HepG2 (cell line): ENCODE data around the gene DLL4. TPM values are rescaled to one million over a fixed set of nuclear protein-coding genes. Genes with fewer than 3 reads are reported as not detected.

Experiments
- CENPT ChIP-seq: sonication (generic); formaldehyde crosslinking; IDR thresholded peaks from 2 replicates; pipeline ENCODE4 v1.8.0; 2022; ENCODE audit warnings: low read depth, mild to moderate bottlenecking, moderate library complexity, missing genetic modification reagents
- ELF1 ChIP-seq: sonication (generic); formaldehyde crosslinking; IDR thresholded peaks from 2 replicates; pipeline ENCODE4 v1.4.0; 2020; ENCODE audit warnings: missing genetic modification reagents
- FOSL2 ChIP-seq: sonication (generic); formaldehyde crosslinking; IDR thresholded peaks from 2 replicates; pipeline ENCODE4 v1.4.0; 2020; ENCODE audit warnings: missing genetic modification reagents
- MAF1 ChIP-seq: sonication (generic); formaldehyde crosslinking; IDR thresholded peaks from 2 replicates; pipeline ENCODE4 v1.5.0; 2020; ENCODE audit warnings: missing genetic modification reagents, borderline replicate concordance
- PHF8 ChIP-seq: sonication (generic); formaldehyde crosslinking; IDR thresholded peaks from 2 replicates; pipeline ENCODE4 v1.5.0; 2020; ENCODE audit warnings: missing genetic modification reagents
- SAP130 ChIP-seq: IDR thresholded peaks from 2 replicates; pipeline ENCODE4 v1.6.1; 2016; ENCODE audit warnings: low read depth
- TIGD3 ChIP-seq: sonication (generic); formaldehyde crosslinking; IDR thresholded peaks from 2 replicates; pipeline ENCODE4 v1.5.1; 2020; ENCODE audit warnings: mild to moderate bottlenecking, missing genetic modification reagents, borderline replicate concordance
- UBTF ChIP-seq: sonication (generic); formaldehyde crosslinking; IDR thresholded peaks from 2 replicates; pipeline ENCODE4 v1.4.0; 2020; ENCODE audit warnings: mild to moderate bottlenecking, missing genetic modification reagents
- ZNF230 ChIP-seq: sonication (generic); formaldehyde crosslinking; IDR thresholded peaks from 2 replicates; pipeline ENCODE4 v1.4.0; 2020; ENCODE audit warnings: mild to moderate bottlenecking, missing genetic modification reagents
- ZNF282 ChIP-seq: fragments of 450-650 bp; IDR thresholded peaks from 2 replicates; pipeline ENCODE4 v1.6.1; 2018; ENCODE audit not compliant: partially characterized antibody
- ZNF367 ChIP-seq: sonication (generic); formaldehyde crosslinking; IDR thresholded peaks from 2 replicates; pipeline ENCODE4 v1.4.0; 2020; ENCODE audit warnings: missing genetic modification reagents, borderline replicate concordance
- ZNF446 ChIP-seq: sonication (generic); formaldehyde crosslinking; IDR thresholded peaks from 2 replicates; pipeline ENCODE4 v1.5.0; 2020; ENCODE audit warnings: mild to moderate bottlenecking, missing genetic modification reagents
- ZNF724P ChIP-seq: sonication (generic); formaldehyde crosslinking; IDR thresholded peaks from 2 replicates; pipeline ENCODE4 v1.8.0; 2022; ENCODE audit warnings: missing genetic modification reagents, borderline replicate concordance
- ZNF891 ChIP-seq: sonication (generic); formaldehyde crosslinking; IDR thresholded peaks from 2 replicates; pipeline ENCODE4 v1.5.0; 2020; ENCODE audit warnings: mild to moderate bottlenecking, missing genetic modification reagents
- ZSCAN5A ChIP-seq: sonication (generic); formaldehyde crosslinking; IDR thresholded peaks from 2 replicates; pipeline ENCODE4 v1.8.0; 2022; ENCODE audit warnings: mild to moderate bottlenecking, missing genetic modification reagents, borderline replicate concordance
- ZSCAN9 ChIP-seq: IDR thresholded peaks from 2 replicates; pipeline ENCODE4 v1.6.1; 2016; ENCODE audit warnings: borderline replicate concordance
- polyA plus RNA-seq, 8 experiments: library from polyadenylated mRNA; depleted of rRNA in 3 of 8; stranded (reverse) in 7 of 8; unstranded in 1 of 8; fragments of >200 nt; fragmentation: Illumina TruSeq in 4 of 8; extraction: Trizol in 4 of 8; gene quantifications; 2 replicates each; pipeline versions ENCODE4 v1.2.1 to v1.2.3, GENCODE V29; 2011 to 2016; ENCODE audit warnings: low read depth in 4 of 8, missing spikeins in 1 of 8, mixed read lengths in 1 of 8; ENCODE audit not compliant: insufficient read depth in 1 of 8
- total RNA-seq, 5 experiments: library from RNA; depleted of rRNA; stranded (reverse); fragments of >200 nt; fragmentation: Illumina TruSeq; extraction: Trizol; gene quantifications; 2 replicates each; pipeline ENCODE4 v1.2.3, GENCODE V29; 2016; ENCODE audit warnings: low read depth in 1 of 5
- TF ChIP-seq, protein P1 (sequence below): sonication (generic); formaldehyde crosslinking; IDR thresholded peaks from 2 replicates; pipeline ENCODE4 v1.4.0; 2020; ENCODE audit warnings: mild to moderate bottlenecking, missing genetic modification reagents, borderline replicate concordance
- TF ChIP-seq, protein P2 (sequence below): sonication (generic); formaldehyde crosslinking; IDR thresholded peaks from 2 replicates; pipeline ENCODE4 v1.4.0; 2020; ENCODE audit warnings: mild to moderate bottlenecking, low read depth, missing genetic modification reagents

DLL4 gene
- total and polyA plus RNA-seq, 2 of the 13 experiments (the other 11 are each of a cell fraction or from before 2014, with no cell fraction given) = 0.20 to 0.25 TPM

- no peak for TF ChIP-seq ZNF282
- TF ChIP-seq ZNF446 (CRISPR knock-in tag) = no peak
- TF ChIP-seq UBTF (CRISPR knock-in tag) = peak; percentile 80; the same call in 1 of the 2 replicates
- TF ChIP-seq ZSCAN5A (CRISPR knock-in tag) = no peak
- TF ChIP-seq SAP130 = peak; percentile 51
- TF ChIP-seq TIGD3 = no peak
- TF ChIP-seq ZNF367 (CRISPR knock-in tag) = 0 out of 2 replicates have a peak, but pooled peaks have one; percentile 32
- TF ChIP-seq MAF1 (CRISPR knock-in tag) = no peak
- peak; percentile 52; the same call in 1 of the 2 replicates for TF ChIP-seq ELF1
- TF ChIP-seq PHF8 (CRISPR knock-in tag) = peak; percentile 44; the same call in 1 of the 2 replicates
- TF ChIP-seq CENPT (CRISPR knock-in tag) = peak; percentile 33; the same call in 1 of the 2 replicates
- TF ChIP-seq ZNF724P (CRISPR knock-in tag) = no peak
- no peak for TF ChIP-seq ZNF891 (CRISPR knock-in tag)
- 0 out of 2 replicates have a peak, but pooled peaks have one; percentile 22 for TF ChIP-seq ZNF230 (CRISPR knock-in tag)
- TF ChIP-seq, protein P1, sequence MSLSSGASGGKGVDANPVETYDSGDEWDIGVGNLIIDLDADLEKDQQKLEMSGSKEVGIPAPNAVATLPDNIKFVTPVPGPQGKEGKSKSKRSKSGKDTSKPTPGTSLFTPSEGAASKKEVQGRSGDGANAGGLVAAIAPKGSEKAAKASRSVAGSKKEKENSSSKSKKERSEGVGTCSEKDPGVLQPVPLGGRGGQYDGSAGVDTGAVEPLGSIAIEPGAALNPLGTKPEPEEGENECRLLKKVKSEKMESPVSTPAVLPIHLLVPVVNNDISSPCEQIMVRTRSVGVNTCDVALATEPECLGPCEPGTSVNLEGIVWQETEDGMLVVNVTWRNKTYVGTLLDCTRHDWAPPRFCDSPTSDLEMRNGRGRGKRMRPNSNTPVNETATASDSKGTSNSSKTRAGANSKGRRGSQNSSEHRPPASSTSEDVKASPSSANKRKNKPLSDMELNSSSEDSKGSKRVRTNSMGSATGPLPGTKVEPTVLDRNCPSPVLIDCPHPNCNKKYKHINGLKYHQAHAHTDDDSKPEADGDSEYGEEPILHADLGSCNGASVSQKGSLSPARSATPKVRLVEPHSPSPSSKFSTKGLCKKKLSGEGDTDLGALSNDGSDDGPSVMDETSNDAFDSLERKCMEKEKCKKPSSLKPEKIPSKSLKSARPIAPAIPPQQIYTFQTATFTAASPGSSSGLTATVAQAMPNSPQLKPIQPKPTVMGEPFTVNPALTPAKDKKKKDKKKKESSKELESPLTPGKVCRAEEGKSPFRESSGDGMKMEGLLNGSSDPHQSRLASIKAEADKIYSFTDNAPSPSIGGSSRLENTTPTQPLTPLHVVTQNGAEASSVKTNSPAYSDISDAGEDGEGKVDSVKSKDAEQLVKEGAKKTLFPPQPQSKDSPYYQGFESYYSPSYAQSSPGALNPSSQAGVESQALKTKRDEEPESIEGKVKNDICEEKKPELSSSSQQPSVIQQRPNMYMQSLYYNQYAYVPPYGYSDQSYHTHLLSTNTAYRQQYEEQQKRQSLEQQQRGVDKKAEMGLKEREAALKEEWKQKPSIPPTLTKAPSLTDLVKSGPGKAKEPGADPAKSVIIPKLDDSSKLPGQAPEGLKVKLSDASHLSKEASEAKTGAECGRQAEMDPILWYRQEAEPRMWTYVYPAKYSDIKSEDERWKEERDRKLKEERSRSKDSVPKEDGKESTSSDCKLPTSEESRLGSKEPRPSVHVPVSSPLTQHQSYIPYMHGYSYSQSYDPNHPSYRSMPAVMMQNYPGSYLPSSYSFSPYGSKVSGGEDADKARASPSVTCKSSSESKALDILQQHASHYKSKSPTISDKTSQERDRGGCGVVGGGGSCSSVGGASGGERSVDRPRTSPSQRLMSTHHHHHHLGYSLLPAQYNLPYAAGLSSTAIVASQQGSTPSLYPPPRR (CRISPR knock-in tag) = 0 out of 2 replicates have a peak, but pooled peaks have one; percentile 26
- peak; percentile 74 for TF ChIP-seq FOSL2
- no peak for TF ChIP-seq ZSCAN9 (CRISPR knock-in tag)
- TF ChIP-seq, protein P2, sequence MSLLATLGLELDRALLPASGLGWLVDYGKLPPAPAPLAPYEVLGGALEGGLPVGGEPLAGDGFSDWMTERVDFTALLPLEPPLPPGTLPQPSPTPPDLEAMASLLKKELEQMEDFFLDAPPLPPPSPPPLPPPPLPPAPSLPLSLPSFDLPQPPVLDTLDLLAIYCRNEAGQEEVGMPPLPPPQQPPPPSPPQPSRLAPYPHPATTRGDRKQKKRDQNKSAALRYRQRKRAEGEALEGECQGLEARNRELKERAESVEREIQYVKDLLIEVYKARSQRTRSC = 0 out of 2 replicates have a peak, but pooled peaks have one; percentile 17
Measured at GRCh38 chr15:40941528-40942336, 12.6 kb downstream of the DLL4 start (continued).
